ENCODE results near the gene PAK1IP1. TPM values are rescaled to one million over a fixed set of nuclear protein-coding genes. Genes with fewer than 3 reads are reported as not detected.

Gene PAK1IP1
- total and polyA plus RNA-seq, 4 donors: 6.1 to 16.9 (median 11.0) TPM

- WGBS, 2 donors: 96 to 97% methylated on average over 12 of the region's 12 CpGs
- ATAC-seq (ENCODE audit: insufficient read depth, low FRiP score): no peak
- no peak for TF ChIP-seq CTCF (IDR thresholded peaks at IDR 0.05; ENCODE audit: control extremely low read depth, extremely low read depth)
Measured at GRCh38 chr6:10742251-10742650, 47.5 kb downstream of the PAK1IP1 start.

GRCh38 chr6:10743515-10743914 is 48.7 kb downstream of the PAK1IP1 start:
- WGBS, 2 donors: 87 to 89% methylated on average over 6 of the region's 6 CpGs
- Histone ChIP-seq H3K4me3 (no peak overlapping the region), H3K9ac (ENCODE audit: insufficient read depth in 1 of 2, low read length in 2 of 2) (no peak overlapping the region), H3K4me1 (ENCODE audit: control insufficient read depth in 5 of 5, insufficient read depth in 5 of 5, low read length in 5 of 5) (peaks cover 0 to 11% (median 0%) of the 10 kb centered on the region in 5 donors), H3K27ac (ENCODE audit: low read depth in 1 of 2, low read length in 1 of 2) (no peak overlapping the region), H3K27me3 (ENCODE audit: control insufficient read depth in 3 of 3, insufficient read depth in 3 of 3, low read length in 2 of 3) (no peaks in the 10 kb centered on the region), H3K36me3 (ENCODE audit: control insufficient read depth in 4 of 4, insufficient read depth in 4 of 4, low read length in 4 of 4) (peaks cover 0 to 10% (median 1%) of the 10 kb centered on the region in 4 donors), H3K9me3 (ENCODE audit: control insufficient read depth in 4 of 4, insufficient read depth in 3 of 4, low read length in 3 of 4) (no peaks in the 10 kb centered on the region)
- DNase-seq (no peak), ATAC-seq (ENCODE audit: insufficient read depth, low FRiP score) (no peak)
- no peak for TF ChIP-seq CTCF (IDR thresholded peaks at IDR 0.05; ENCODE audit: control extremely low read depth, extremely low read depth)

More at GRCh38 chr6:10742251-10742650, 47.5 kb downstream of the PAK1IP1 start:
- DNase-seq: no peak
- no peak overlapping the region for H3K27ac ChIP-seq (ENCODE audit: low read depth in 1 of 2, low read length in 1 of 2)
- H3K9me3 ChIP-seq (ENCODE audit: control insufficient read depth in 4 of 4, insufficient read depth in 3 of 4, low read length in 3 of 4): no peaks in the 10 kb centered on the region
- H3K4me3 ChIP-seq: no peak overlapping the region
- no peaks in the 10 kb centered on the region for H3K27me3 ChIP-seq (ENCODE audit: control insufficient read depth in 3 of 3, insufficient read depth in 3 of 3, low read length in 2 of 3)
- peaks cover 0 to 5% (median 0%) of the 10 kb centered on the region in 5 donors for H3K4me1 ChIP-seq (ENCODE audit: control insufficient read depth in 5 of 5, insufficient read depth in 5 of 5, low read length in 5 of 5)
- peaks cover 0 to 10% (median 1%) of the 10 kb centered on the region in 4 donors for H3K36me3 ChIP-seq (ENCODE audit: control insufficient read depth in 4 of 4, insufficient read depth in 4 of 4, low read length in 4 of 4)
- H3K9ac ChIP-seq (ENCODE audit: insufficient read depth in 1 of 2, low read length in 2 of 2): no peak overlapping the region

- H3K9me3 ChIP-seq (ENCODE audit: control insufficient read depth in 4 of 4, insufficient read depth in 3 of 4, low read length in 3 of 4): no peaks in the 10 kb centered on the region
- H3K9ac ChIP-seq (ENCODE audit: insufficient read depth in 1 of 2, low read length in 2 of 2): no peak overlapping the region
- ATAC-seq (ENCODE audit: insufficient read depth, low FRiP score) (no peak), DNase-seq (no peak)
- H3K27me3 ChIP-seq (ENCODE audit: control insufficient read depth in 3 of 3, insufficient read depth in 3 of 3, low read length in 2 of 3): no peaks in the 10 kb centered on the region
- no peak overlapping the region for H3K27ac ChIP-seq (ENCODE audit: low read depth in 1 of 2, low read length in 1 of 2)
- no peak overlapping the region for H3K4me3 ChIP-seq
- peaks cover 0 to 10% (median 5%) of the 10 kb centered on the region in 4 donors for H3K36me3 ChIP-seq (ENCODE audit: control insufficient read depth in 4 of 4, insufficient read depth in 4 of 4, low read length in 4 of 4)
- no peak for TF ChIP-seq CTCF (IDR thresholded peaks at IDR 0.05; ENCODE audit: control extremely low read depth, extremely low read depth)
- 85 to 91% methylated on average over 5 of the region's 5 CpGs for whole genome bisulfite sequencing, 2 donors
- peaks cover 3 to 27% (median 10%) of the 10 kb centered on the region in 5 donors for H3K4me1 ChIP-seq (ENCODE audit: control insufficient read depth in 5 of 5, insufficient read depth in 5 of 5, low read length in 5 of 5)
Measured at GRCh38 chr6:10745116-10745515, 50.3 kb downstream of the PAK1IP1 start.

DNA sequence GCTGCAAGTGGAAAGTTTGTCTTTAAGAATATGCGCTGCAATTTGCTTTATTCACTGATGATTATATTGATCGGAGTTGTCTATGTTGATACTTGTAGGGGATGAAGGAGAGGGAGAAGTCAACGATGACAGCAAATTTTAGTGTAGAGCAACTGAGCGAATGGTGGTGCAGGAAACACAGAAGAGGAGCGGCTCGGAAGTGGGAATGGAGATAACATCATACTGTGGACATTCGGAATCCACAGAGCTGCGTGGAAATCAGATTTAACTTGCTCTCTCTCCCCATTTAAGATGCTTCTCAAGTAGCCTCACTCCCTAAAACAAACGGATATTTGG is 52.1 kb downstream of the PAK1IP1 start:
- Histone ChIP-seq H3K36me3 (ENCODE audit: control insufficient read depth in 4 of 4, insufficient read depth in 4 of 4, low read length in 4 of 4) (peaks cover 2 to 12% (median 7%) of the 10 kb centered on the region in 4 donors), H3K9ac (ENCODE audit: insufficient read depth in 1 of 2, low read length in 2 of 2) (peak overlapping the region in 1 of 2 donors; percentile 45), H3K4me1 (ENCODE audit: control insufficient read depth in 5 of 5, insufficient read depth in 5 of 5, low read length in 5 of 5) (peaks cover 3 to 29% (median 10%) of the 10 kb centered on the region in 5 donors), H3K4me3 (peak overlapping the region; percentile 51), H3K27ac (ENCODE audit: low read depth in 1 of 2, low read length in 1 of 2) (peak overlapping the region; percentile 74 to 78), H3K9me3 (ENCODE audit: control insufficient read depth in 4 of 4, insufficient read depth in 3 of 4, low read length in 3 of 4) (no peaks in the 10 kb centered on the region), H3K27me3 (ENCODE audit: control insufficient read depth in 3 of 3, insufficient read depth in 3 of 3, low read length in 2 of 3) (no peaks in the 10 kb centered on the region)
- WGBS, 2 donors: 36% methylated on average over 9 of the region's 9 CpGs
- TF ChIP-seq CTCF (IDR thresholded peaks at IDR 0.05; ENCODE audit: control extremely low read depth, extremely low read depth): no peak
- DNase-seq: peak in 1 of 3 donors; percentile 22
- no peak for ATAC-seq (ENCODE audit: insufficient read depth, low FRiP score)

Measured in lung (tissue), 12 donors.